B cell (primary cell): ENCODE data around the gene TAS2R3.

ENCODE experiments used
- EZH2 ChIP-seq: IDR thresholded peaks from 2 replicates; pipeline ENCODE4 v1.6.1; 2012; ENCODE audit warnings: borderline replicate concordance, low read depth, mild to moderate bottlenecking, moderate library complexity, low read length; ENCODE audit not compliant: insufficient read depth, poor library complexity, severe bottlenecking
- TF ChIP-seq, protein P1 (sequence below): fragments of 200-600 bp; IDR thresholded peaks from one replicate; pipeline ENCODE4 v1.8.0; 2022; ENCODE audit warnings: antibody characterized with exemption, mild to moderate bottlenecking

DNA sequence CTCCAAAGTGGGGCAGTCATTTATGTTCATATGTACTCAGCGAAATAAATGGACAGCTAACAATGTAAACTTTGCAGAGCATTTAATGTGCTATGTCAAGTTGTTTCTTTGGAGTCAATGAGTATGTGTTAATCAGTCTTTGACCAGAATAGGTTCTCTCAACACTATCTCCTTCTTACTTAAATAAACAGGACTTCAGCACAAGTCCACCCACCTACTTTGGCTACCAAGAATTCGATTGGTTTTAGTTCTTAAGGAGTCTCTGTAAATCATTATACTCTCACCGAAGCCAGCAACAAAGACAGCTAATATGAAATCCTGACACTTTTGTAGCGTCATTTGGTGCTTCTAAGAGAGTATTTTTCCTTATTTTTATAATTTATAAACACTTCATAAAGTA, 48.9 kb upstream of the TAS2R3 start:
- TF ChIP-seq, protein P1, sequence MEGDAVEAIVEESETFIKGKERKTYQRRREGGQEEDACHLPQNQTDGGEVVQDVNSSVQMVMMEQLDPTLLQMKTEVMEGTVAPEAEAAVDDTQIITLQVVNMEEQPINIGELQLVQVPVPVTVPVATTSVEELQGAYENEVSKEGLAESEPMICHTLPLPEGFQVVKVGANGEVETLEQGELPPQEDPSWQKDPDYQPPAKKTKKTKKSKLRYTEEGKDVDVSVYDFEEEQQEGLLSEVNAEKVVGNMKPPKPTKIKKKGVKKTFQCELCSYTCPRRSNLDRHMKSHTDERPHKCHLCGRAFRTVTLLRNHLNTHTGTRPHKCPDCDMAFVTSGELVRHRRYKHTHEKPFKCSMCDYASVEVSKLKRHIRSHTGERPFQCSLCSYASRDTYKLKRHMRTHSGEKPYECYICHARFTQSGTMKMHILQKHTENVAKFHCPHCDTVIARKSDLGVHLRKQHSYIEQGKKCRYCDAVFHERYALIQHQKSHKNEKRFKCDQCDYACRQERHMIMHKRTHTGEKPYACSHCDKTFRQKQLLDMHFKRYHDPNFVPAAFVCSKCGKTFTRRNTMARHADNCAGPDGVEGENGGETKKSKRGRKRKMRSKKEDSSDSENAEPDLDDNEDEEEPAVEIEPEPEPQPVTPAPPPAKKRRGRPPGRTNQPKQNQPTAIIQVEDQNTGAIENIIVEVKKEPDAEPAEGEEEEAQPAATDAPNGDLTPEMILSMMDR, result no peak
- TF ChIP-seq EZH2, result no peak
